ENCODE results near the gene EIF5A. TPM values are rescaled to one million over a fixed set of nuclear protein-coding genes. Genes with fewer than 3 reads are reported as not detected.

The EIF5A gene
- total and polyA plus RNA-seq, 9 of the 15 experiments (the other 6 are each of a cell fraction or from before 2014, with no cell fraction given), result 22.9 to 1,163 (median 772) TPM

DNA sequence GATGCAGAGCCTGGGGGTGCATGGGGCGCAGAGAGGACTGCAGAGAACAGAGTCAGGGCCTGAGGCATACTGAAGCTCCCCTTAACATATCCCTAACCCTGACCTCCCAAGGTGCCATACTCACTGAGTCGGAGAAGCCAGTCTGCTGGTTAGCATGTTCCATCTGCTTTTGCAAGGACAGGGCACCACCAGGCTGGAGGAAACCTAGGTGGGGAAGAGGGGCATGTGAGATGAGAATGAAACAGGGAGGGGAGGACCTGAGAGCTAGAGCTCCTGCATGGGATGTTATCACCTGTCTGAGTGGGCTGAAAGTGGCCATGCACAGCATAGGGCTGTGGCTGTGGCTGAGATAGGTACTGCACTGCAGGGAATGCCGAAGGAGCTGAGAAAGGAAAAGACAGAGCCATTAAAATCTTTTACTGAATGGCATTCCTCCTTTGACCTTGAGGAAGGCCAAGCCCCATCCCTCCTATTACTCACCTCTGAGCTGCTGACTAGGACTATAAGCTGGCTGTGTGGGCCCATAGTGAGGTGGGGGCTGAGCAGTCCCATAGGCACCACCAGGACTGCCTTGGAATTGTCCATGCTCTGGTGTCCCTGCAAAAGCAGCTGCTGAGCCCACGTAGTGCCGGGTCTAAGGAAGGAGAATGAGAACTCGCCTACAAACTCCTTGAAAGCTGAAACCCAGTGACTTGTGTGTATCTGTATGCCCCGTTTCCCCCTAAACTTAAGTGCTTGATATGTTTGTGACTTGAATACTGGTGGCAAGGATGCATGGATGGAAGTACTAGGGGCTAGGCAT, 5.9 kb downstream of the EIF5A start (continued):
- TF ChIP-seq, protein P1, sequence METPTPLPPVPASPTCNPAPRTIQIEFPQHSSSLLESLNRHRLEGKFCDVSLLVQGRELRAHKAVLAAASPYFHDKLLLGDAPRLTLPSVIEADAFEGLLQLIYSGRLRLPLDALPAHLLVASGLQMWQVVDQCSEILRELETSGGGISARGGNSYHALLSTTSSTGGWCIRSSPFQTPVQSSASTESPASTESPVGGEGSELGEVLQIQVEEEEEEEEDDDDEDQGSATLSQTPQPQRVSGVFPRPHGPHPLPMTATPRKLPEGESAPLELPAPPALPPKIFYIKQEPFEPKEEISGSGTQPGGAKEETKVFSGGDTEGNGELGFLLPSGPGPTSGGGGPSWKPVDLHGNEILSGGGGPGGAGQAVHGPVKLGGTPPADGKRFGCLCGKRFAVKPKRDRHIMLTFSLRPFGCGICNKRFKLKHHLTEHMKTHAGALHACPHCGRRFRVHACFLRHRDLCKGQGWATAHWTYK (CRISPR knock-in tag; IDR thresholded peaks at IDR 0.05), result no peak
- TF ChIP-seq, protein P2, sequence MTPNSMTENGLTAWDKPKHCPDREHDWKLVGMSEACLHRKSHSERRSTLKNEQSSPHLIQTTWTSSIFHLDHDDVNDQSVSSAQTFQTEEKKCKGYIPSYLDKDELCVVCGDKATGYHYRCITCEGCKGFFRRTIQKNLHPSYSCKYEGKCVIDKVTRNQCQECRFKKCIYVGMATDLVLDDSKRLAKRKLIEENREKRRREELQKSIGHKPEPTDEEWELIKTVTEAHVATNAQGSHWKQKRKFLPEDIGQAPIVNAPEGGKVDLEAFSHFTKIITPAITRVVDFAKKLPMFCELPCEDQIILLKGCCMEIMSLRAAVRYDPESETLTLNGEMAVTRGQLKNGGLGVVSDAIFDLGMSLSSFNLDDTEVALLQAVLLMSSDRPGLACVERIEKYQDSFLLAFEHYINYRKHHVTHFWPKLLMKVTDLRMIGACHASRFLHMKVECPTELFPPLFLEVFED (CRISPR knock-in tag; conservative IDR thresholded peaks at IDR 0.05), result peak; percentile 5; the same call in 1 of the 2 replicates
- TF ChIP-seq MBD2 (IDR thresholded peaks at IDR 0.05; ENCODE audit: borderline replicate concordance, low read depth) (no peak), XRCC3 (IDR thresholded peaks at IDR 0.05) (no peak), SUPT5H (IDR thresholded peaks at IDR 0.05) (peak; percentile 77), ERF (CRISPR knock-in tag; IDR thresholded peaks at IDR 0.05) (no peak), C11orf30 (IDR thresholded peaks at IDR 0.05; ENCODE audit: low read depth) (no peak), GTF2A2 (tag; IDR thresholded peaks at IDR 0.05) (no peak)
- TF ChIP-seq, protein P3, sequence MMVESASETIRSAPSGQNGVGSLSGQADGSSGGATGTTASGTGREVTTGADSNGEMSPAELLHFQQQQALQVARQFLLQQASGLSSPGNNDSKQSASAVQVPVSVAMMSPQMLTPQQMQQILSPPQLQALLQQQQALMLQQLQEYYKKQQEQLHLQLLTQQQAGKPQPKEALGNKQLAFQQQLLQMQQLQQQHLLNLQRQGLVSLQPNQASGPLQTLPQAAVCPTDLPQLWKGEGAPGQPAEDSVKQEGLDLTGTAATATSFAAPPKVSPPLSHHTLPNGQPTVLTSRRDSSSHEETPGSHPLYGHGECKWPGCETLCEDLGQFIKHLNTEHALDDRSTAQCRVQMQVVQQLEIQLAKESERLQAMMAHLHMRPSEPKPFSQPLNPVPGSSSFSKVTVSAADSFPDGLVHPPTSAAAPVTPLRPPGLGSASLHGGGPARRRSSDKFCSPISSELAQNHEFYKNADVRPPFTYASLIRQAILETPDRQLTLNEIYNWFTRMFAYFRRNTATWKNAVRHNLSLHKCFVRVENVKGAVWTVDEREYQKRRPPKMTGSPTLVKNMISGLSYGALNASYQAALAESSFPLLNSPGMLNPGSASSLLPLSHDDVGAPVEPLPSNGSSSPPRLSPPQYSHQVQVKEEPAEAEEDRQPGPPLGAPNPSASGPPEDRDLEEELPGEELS (CRISPR knock-in tag; IDR thresholded peaks at IDR 0.05; ENCODE audit: borderline replicate concordance), result no peak
- TF ChIP-seq, protein P4, sequence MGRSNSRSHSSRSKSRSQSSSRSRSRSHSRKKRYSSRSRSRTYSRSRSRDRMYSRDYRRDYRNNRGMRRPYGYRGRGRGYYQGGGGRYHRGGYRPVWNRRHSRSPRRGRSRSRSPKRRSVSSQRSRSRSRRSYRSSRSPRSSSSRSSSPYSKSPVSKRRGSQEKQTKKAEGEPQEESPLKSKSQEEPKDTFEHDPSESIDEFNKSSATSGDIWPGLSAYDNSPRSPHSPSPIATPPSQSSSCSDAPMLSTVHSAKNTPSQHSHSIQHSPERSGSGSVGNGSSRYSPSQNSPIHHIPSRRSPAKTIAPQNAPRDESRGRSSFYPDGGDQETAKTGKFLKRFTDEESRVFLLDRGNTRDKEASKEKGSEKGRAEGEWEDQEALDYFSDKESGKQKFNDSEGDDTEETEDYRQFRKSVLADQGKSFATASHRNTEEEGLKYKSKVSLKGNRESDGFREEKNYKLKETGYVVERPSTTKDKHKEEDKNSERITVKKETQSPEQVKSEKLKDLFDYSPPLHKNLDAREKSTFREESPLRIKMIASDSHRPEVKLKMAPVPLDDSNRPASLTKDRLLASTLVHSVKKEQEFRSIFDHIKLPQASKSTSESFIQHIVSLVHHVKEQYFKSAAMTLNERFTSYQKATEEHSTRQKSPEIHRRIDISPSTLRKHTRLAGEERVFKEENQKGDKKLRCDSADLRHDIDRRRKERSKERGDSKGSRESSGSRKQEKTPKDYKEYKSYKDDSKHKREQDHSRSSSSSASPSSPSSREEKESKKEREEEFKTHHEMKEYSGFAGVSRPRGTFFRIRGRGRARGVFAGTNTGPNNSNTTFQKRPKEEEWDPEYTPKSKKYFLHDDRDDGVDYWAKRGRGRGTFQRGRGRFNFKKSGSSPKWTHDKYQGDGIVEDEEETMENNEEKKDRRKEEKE (IDR thresholded peaks at IDR 0.05; ENCODE audit: borderline replicate concordance in 1 of 2, control insufficient read depth in 1 of 2, low read depth in 2 of 2, low read length in 1 of 2), result no peak
